SJSA1 (cell line): ENCODE measurements around the gene HERPUD1. TPM values are rescaled to one million over a fixed set of nuclear protein-coding genes. Genes with fewer than 3 reads are reported as not detected.
A peak's percentile ranks its signal among the peaks of the same experiment; 100 is the strongest.

Experiments
- DNase-seq, 2 experiments: peaks; one replicate each; pipeline ENCODE4 v3.0.0-alpha.2; 2015 to 2020; ENCODE audit warnings: low spot score in 2 of 2, low read depth in 1 of 2
- H3K27ac ChIP-seq: fragments of 250-450 bp; sonication (Bioruptor Pico); 2 replicates; pipeline ENCODE4 v1.5.1; 2020; ENCODE audit warnings: mild to moderate bottlenecking, moderate library complexity
- H3K27me3 ChIP-seq: fragments of 250-450 bp; sonication (Bioruptor Pico); replicated peaks from 2 replicates; pipeline ENCODE4 v1.5.1; 2020; ENCODE audit warnings: mild to moderate bottlenecking, moderate library complexity
- H3K36me3 ChIP-seq: fragments of 250-450 bp; sonication (Bioruptor Pico); 2 replicates; pipeline ENCODE4 v1.5.1; 2020; ENCODE audit warnings: mild to moderate bottlenecking
- H3K4me1 ChIP-seq: fragments of 250-450 bp; sonication (Bioruptor Pico); replicated peaks from 2 replicates; pipeline ENCODE4 v1.6.1; 2021; ENCODE audit warnings: mild to moderate bottlenecking
- H3K4me3 ChIP-seq: fragments of 250-450 bp; sonication (Bioruptor Pico); 2 replicates; pipeline ENCODE4 v1.5.1; 2020; ENCODE audit warnings: mild to moderate bottlenecking
- H3K9me3 ChIP-seq: fragments of 250-450 bp; sonication (Bioruptor Pico); replicated peaks from 2 replicates; pipeline ENCODE4 v1.5.1; 2020; ENCODE audit warnings: mild to moderate bottlenecking
- total RNA-seq: library from RNA; depleted of rRNA; stranded (reverse); fragments of >200 nt; shearing (Covaris generic); gene quantifications from 2 replicates; pipeline ENCODE4 v1.2.3, GENCODE V29; 2014

The HERPUD1 gene
- total RNA-seq, 1 experiment from 2014 or later: 42.4 TPM

GRCh38 chr16:56916571-56917403 lies 15.2 kb upstream of the HERPUD1 start:
- Histone ChIP-seq H3K9me3 (no peaks in the 10 kb centered on the region), H3K27me3 (no peaks in the 10 kb centered on the region), H3K4me3 (no peak overlapping the region), H3K27ac (no peak overlapping the region), H3K4me1 (peaks cover 27% of the 10 kb centered on the region), H3K36me3 (no peaks in the 10 kb centered on the region)
- no peak for DNase-seq

- Histone ChIP-seq H3K4me1 (peaks cover 13% of the 10 kb centered on the region), H3K27me3 (no peaks in the 10 kb centered on the region), H3K9me3 (no peaks in the 10 kb centered on the region), H3K4me3 (no peak overlapping the region), H3K27ac (no peak overlapping the region), H3K36me3 (no peaks in the 10 kb centered on the region)
- DNase-seq: no peak
These were observed 13.4 kb upstream of the HERPUD1 start for GRCh38 chr16:56918467-56919012.

- Histone ChIP-seq H3K36me3 (no peaks in the 10 kb centered on the region), H3K27ac (no peak overlapping the region), H3K9me3 (no peaks in the 10 kb centered on the region), H3K4me3 (no peak overlapping the region), H3K27me3 (no peaks in the 10 kb centered on the region), H3K4me1 (peaks cover 13% of the 10 kb centered on the region)
- no peak for DNase-seq
These were observed 12.7 kb upstream of the HERPUD1 start for GRCh38 chr16:56919099-56919800.

GRCh38 chr16:56921571-56921970 lies 10.4 kb upstream of the HERPUD1 start:
- Histone ChIP-seq H3K36me3 (no peaks in the 10 kb centered on the region), H3K4me1 (no peaks in the 10 kb centered on the region), H3K27ac (no peak overlapping the region), H3K27me3 (no peaks in the 10 kb centered on the region), H3K4me3 (no peak overlapping the region), H3K9me3 (no peaks in the 10 kb centered on the region)
- no peak for DNase-seq

- no peaks in the 10 kb centered on the region for H3K4me1 ChIP-seq
- H3K9me3 ChIP-seq: no peaks in the 10 kb centered on the region
- DNase-seq: no peak
- no peak overlapping the region for H3K27ac ChIP-seq
- no peak overlapping the region for H3K4me3 ChIP-seq
- no peaks in the 10 kb centered on the region for H3K27me3 ChIP-seq
- H3K36me3 ChIP-seq: no peaks in the 10 kb centered on the region
These were observed 8.4 kb upstream of the HERPUD1 start for GRCh38 chr16:56923481-56924091.

- Histone ChIP-seq H3K36me3 (peaks cover 6% of the 10 kb centered on the region), H3K4me3 (no peak overlapping the region)
- DNase-seq: no peak
These were observed 4.5 kb upstream of the HERPUD1 start for GRCh38 chr16:56927471-56927870.

GRCh38 chr16:56929639-56930038 lies 2.3 kb upstream of the HERPUD1 start:
- no peak for DNase-seq
- no peak overlapping the region for H3K27ac ChIP-seq
- H3K4me1 ChIP-seq: peaks cover 18% of the 10 kb centered on the region
- H3K36me3 ChIP-seq: peaks cover 23% of the 10 kb centered on the region
- no peaks in the 10 kb centered on the region for H3K27me3 ChIP-seq
- no peak overlapping the region for H3K4me3 ChIP-seq
- no peaks in the 10 kb centered on the region for H3K9me3 ChIP-seq

More at GRCh38 chr16:56927471-56927870, 4.5 kb upstream of the HERPUD1 start:
- Histone ChIP-seq H3K9me3 (no peaks in the 10 kb centered on the region), H3K4me1 (peaks cover 6% of the 10 kb centered on the region), H3K27ac (no peak overlapping the region), H3K27me3 (no peaks in the 10 kb centered on the region)

- Histone ChIP-seq H3K36me3 (peaks cover 33% of the 10 kb centered on the region), H3K4me1 (peaks cover 18% of the 10 kb centered on the region), H3K27me3 (no peaks in the 10 kb centered on the region), H3K27ac (no peak overlapping the region), H3K9me3 (no peaks in the 10 kb centered on the region), H3K4me3 (no peak overlapping the region)
- no peak for DNase-seq
These were observed 1.3 kb upstream of the HERPUD1 start for GRCh38 chr16:56930486-56931270.

- Histone ChIP-seq H3K9me3 (no peaks in the 10 kb centered on the region), H3K4me1 (peaks cover 18% of the 10 kb centered on the region), H3K27me3 (no peaks in the 10 kb centered on the region), H3K4me3 (peak overlapping the region; percentile 87), H3K36me3 (peaks cover 40% of the 10 kb centered on the region), H3K27ac (peak overlapping the region; percentile 90)
- no peak for DNase-seq
These were observed 561 bp upstream of the HERPUD1 start for GRCh38 chr16:56931271-56931891.

- Histone ChIP-seq H3K4me3 (peak overlapping the region; percentile 87), H3K4me1 (peaks cover 18% of the 10 kb centered on the region), H3K9me3 (no peaks in the 10 kb centered on the region), H3K27ac (peak overlapping the region; percentile 90), H3K36me3 (peaks cover 55% of the 10 kb centered on the region), H3K27me3 (no peaks in the 10 kb centered on the region)
- DNase-seq: peak; percentile 67 to 73
These were observed 1.0 kb downstream of the HERPUD1 start for GRCh38 chr16:56932721-56933619.

GRCh38 chr16:56933828-56934598 lies 2.1 kb downstream of the HERPUD1 start:
- Histone ChIP-seq H3K27me3 (no peaks in the 10 kb centered on the region), H3K27ac (no peak overlapping the region), H3K9me3 (no peaks in the 10 kb centered on the region), H3K36me3 (peaks cover 66% of the 10 kb centered on the region), H3K4me1 (peaks cover 18% of the 10 kb centered on the region), H3K4me3 (peak overlapping the region; percentile 87)
- DNase-seq: no peak
